NCI-H1048 (cell line): ENCODE data around the gene ITGB6.

Source experiments
- DNase-seq: peaks from one replicate; lab custom pipeline; 2025; lab: John Stamatoyannopoulos, UW

ITGB6 gene

DNA sequence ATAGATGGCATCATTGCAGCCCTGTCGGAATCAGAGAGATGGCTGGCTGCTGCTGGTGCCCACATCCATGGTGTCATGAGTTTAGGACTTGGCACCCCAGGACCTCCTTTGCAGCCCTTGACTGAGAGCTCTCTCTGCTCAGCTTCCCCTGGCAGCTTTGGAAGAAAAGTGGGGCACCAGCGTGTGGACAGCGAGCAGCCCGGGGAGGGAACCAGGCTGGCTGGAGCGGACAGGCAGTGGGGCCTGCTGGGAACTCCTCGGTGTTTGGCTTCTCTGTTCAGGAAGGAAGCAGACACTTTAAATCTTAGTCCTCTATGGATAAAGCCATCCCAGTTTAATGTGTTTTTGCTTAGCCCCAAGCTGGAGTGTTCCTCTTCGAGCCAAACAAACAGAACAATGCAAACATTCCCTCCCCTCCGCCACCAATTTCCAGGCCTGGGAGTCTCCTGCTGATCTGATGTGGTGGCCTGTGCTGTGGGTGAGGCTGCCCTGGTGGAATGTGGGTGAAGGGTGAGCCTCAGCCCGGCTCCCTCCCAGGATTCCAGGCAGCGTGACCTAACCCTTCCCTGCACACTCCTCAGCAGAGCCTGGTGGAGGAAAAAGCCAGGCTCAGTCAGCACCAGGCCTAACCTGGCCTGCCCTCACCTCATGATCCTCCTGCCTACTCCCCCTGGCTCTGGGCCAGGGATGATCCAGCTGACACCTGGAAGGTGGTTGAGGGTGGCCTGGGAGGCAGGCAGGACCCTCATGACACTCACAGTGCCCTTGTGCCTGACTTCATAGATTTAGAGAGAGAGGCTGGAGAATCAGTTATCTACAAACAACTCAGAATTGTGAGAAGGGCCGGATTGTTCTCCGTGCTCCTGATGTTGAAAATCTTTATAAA, 21.6 kb upstream of the ITGB6 start:
- DNase-seq: no peak

DNA sequence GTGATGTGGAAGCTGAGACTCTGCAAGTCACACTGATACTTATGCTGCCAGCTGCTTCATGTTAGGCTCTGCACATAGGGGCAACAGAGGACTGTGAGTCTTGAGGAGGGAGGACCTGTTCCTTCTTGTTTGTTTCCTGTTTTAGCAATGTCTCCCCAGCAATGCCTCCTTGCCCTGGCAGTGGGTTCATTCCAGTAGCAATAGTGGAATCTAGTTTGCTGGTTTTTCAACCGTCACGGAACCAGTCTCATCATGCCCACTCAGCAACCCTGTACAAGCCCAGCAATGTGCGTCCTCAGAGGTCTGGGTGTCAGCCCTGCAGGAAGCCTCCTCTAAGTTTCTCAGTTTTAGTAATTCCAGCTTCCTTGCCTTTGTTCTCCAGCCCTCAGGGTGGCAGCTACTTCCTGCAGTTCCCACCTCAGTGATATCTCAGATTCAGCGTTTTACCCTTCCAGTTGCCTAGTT, 20.5 kb upstream of the ITGB6 start:
- DNase-seq: no peak

DNA sequence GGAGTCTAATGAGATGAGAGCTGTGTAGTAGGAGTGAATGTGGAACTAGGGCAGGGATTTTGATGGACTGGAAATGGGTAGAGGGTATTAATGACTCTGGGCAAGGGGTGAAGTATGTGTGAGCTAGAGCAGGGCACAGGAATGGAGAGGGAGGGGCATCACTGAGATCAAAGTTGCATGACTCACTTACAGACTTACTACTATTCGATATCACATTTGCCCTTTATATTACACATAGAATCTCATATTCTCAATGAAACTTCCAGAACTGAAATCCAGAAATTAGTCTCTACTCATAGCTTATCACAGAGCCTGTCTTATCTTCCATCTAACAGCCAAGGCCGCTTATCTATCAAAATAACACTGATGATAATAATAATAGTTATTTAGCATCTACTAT, 20.0 kb upstream of the ITGB6 start:
- DNase-seq: no peak

DNA sequence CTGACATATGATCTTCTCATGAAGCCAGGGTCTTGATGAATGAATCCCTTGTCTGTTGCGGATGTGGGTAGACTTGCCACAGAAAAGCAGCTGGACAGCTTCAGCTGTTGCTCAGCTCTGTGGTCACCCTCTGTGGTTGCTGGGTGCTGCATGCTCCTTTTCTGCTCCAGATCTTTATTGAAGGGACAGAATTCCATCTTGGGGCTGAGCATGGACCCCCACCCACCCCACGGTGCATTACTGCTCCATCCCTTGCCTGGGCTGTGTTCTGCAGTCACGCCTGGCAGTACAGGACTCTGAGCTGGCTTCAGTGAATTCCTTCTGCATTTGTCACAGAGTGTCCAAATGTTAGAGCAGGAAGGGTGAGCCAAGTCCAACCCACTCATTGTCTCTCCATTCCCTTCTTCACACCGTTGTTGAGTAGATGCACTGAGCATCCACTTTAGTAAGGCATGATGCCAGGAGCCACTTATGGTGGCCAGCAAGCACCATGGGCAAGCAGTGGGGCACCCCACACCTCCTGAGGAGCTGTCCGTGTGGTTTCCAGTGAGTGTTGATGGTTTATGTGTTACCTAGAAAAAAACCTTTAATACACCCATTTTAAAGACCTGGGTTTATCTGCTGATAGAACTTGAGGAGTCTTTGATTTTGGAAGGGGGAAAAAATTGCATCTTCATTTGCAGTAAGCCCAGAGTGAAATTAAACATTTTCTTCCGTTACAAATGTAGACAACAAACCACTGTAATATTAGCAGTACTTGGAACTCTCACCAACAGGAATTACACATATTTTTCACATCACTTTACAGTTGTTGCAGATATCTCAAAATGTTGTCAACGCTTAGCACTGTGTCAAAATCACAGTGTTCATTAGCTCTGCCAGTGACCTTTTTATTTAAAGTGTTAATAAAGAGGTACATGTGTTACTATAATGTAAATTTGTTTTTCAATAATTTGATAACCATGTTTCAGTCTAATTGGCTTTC, 14.7 kb upstream of the ITGB6 start:
- no peak for DNase-seq

DNA sequence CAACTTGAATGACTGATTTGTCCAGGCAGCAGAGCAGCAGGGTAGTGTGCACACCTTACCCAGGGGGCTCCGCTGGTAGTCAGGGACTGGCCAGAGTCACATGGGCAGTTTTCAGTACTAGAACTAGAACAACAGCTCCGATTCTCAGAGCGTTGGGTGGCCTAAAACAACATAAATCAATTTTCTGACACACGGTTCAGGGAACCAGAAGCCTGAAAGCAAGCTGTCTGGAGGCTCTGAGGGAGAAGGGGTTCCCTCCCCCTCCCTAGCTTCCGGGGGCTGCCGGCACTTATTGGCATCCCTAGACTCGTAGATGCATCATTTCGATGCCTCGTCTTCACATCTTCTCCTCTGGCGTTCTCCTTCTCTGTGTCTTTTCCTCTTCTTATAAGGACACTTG, 13.4 kb upstream of the ITGB6 start:
- no peak for DNase-seq

DNA sequence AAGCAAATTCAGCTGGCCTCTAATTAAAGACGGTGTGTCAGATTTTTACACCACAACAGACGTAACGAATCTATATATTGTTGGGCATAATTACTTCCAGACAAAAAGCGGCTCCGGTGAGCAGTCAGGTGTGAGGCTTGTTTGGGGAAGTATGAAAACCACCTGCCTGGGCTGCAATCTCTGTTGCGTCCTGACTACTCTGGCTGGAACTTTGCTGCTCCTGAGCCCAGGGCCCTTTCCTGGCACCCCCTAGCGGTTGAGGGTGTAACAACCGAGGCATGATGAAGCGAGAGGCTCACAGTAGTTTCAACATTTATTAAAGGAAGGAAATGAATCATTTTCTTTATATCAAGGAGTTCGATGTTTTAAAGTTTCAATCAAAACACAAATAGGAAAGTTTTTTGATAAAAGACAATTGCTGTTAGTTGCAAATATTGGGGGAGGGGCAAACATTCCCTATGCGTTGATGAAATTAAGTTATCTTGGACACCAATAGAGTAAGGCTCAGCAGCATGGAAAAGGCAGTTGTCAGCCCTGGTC, 10.6 kb upstream of the ITGB6 start:
- DNase-seq: peak; percentile 18

DNA sequence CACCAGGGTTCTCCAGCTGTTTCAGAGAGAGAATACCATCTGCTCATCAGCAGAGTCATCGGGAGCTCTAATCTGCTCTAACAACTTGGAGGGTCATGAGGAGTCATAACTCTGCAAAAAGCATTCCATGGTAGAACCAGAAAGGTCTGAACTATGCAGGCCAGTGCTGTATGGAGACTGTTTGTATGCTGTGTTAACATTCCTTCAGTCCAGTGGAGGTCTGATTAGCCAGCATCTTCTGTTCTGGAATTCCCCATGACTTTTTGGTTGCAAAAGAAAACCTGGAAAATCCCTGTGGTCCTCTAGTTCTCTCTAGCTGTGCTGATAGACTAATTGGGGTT, 9.4 kb upstream of the ITGB6 start:
- DNase-seq: no peak

DNA sequence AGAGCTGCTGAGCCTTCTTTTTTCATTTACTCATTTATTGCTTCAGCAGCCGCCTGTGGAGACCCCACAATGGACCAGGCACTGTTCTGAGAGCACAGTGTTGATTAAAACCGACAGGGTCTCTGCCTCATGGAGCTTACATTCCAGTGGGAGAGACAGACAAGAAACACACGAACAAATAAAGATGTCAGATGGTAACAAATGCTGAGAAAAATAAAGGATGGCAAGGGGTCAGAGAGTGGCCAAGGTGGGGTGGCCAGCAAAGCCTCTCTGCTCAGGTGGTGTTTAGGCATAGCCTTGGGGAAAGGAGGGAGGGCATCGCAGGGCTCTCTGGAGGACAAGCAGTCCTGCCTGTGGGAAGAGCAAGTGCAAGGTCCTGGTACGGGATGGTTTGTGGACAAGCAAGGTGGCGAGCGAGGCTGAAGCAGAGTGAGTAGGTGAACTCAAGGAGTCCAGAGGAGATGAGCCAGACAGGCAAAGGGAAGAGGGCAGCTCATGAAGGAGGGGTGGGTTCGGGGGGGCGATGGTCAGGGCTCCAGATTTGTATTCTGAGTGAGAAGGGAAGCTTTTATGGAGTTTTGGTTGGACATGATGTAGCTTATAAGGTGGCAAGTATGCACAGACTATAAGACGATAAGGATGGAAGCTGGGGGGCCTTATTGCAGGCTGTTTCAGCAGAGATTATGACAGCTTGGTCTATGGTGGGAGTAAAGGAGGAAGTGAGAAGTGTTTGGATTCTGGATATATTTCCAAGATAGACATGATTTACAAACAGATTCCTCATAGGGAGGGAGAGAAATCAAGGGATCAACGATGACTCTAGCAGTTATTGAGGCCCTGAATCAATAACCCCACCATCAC, 8.8 kb upstream of the ITGB6 start:
- no peak for DNase-seq

DNA sequence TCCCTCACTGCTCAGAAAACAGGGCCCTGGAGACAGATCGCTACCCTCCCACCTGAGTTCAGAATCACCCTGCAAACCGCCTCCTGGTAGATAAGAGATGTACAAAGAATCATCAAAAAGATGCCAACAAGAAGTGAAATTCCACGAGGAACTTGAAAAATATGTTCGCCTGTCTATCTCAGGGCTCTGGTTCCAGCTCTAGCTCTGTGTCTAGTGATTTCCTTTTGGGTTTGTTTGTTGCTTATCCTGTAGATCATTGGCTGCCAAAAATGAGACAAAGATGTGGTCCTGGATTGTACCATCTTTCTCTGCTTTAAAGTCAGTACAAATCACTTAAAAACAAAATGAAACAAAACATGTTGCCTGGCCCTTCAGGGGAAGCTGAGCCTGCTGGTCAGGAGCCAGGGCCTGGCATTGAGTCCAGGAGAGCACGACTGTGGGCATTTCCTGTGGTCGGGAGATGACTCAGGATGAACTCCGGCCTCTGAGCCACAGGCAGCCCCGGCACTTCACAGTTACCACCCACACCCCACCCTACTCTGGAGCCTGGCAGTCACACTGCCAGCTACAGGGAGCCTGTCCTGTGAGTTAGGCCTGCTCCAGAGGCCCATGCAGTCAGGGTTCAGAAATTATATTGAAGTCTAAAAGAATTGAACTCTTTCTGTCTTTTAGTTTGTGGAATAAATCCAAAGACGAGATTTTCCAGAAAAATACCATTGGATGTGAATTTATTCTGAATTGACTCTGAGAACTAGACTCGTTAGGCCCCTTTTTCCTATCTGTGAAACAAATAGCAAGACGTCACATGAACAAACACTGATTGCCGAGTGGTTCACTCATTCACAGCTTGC, 8.0 kb upstream of the ITGB6 start:
- DNase-seq: no peak

DNA sequence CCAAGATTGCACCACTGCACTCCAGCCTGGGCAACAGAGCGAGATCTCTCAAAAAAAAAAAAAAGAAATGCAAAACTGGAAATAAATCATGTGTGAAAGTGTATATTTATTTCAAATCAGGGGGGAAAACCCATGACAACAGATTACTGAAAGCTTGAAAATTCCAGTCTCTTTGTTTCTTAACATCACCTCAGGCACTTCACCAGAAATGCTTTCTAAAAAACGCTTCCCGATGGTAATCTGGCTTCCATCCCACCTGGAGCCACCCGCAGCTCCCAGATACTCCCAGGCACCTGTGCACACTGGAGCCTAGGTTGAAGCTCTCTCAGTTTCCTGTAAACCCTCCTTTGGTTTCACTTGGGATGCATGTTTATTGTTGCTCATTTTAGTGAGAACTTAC, 7.2 kb upstream of the ITGB6 start:
- no peak for DNase-seq

DNA sequence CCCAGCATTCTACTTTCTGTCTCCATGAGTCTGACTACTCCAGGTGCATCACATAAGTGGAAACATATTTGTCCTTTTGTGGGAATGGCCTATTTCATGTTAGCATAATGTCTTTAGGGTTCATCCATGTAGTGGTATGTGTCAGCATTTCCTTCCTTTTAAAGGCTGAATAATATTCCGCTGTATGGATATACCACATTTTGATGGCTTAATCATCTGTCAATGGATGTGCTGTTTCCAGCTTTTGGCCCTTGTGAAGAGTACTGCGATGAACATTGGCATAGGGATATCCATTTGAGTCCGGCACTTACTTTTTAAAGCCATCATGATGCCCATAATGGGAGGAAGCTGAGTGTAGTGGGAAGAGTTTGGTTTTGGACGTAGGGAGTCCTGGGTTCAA, 6.4 kb upstream of the ITGB6 start:
- no peak for DNase-seq

DNA sequence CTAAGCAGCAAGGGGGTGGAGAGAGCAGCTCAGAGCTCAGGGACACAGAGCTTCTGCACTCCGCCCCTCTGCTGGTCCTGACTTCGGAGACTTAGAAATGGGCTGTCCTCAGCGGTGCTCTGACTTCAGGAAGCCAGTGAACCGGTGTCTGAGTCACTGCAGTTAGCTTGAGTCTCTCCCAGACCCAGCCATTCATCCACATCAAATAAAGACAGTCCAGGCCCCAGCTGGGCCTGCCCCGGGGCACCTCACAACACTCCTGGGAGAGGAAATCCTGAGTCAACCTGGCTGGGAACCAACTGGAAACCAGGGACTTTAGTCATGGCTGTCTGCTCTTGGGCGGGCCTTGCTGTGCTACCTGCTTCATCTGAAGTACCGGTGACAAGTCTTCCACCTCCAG, 5.4 kb upstream of the ITGB6 start:
- no peak for DNase-seq

DNA sequence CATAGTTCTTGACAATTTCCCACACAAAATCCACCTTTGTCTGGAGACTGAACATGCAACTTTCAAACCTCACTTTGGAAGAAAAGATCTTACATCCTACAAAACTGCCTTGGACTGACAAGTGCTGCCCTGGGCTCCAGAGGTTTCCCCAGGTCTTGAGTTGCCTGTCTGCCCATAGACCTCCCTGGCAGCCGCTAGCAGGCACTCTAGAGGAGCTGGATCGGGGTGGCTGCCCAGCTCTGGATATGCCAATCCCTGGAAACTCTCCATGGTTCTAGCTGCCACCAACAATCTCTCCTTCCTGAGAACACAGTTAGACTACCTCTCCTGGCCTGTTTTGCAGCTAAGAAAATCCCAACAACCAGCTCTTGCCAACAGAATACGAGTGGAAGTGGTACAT, 3.4 kb upstream of the ITGB6 start:
- DNase-seq: no peak

DNA sequence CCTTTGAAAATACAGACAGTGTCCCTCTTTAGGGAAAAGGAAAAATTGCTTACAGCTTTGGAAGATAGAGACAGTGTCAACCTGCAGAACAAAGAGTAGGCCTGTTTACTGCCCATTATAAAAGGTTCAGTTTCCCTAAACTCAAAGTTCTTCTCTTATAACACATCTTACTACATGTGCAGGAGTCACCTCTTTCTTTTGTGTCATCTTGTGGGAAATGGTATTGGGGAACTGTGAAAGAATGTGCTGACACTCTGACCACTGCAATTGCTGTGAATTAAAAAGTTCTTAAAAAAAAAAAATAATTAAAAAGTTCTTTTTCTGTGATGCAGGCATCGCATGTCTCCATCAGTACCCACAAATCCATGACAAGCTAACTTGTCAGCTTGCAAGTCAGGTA, 2.9 kb upstream of the ITGB6 start:
- DNase-seq: no peak

DNA sequence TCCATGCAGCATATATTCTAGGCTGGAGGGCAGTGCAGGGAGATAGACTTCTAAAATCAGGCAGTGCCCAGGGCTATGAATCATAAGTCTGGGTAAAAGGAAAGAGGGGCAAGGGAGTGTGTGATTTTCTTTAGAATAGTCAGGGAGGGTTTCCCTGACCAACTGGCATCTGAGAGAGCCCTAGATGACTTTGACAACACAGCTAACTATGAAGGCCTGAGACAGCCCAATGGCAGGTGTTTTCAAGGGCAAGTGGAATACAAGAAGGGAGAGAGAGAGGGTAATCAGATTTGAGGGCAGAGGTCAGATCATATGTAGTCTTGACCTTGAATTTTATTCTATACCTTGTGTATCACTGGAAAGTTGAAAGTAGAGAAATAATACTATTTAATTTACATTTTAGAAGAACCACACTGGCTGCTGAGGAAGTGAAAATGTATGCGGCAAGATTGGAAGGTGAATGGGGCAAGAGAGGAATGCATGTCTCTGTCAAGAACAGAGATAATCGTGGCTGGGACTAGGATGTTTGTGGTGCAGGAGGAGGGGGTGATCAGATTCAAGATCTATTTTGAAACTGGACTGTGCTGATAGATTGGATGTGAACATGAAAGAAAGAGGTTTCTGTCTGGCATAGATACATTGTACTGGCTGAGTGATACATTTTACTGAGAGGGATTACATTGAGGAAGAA, 1.9 kb upstream of the ITGB6 start:
- DNase-seq: no peak

DNA sequence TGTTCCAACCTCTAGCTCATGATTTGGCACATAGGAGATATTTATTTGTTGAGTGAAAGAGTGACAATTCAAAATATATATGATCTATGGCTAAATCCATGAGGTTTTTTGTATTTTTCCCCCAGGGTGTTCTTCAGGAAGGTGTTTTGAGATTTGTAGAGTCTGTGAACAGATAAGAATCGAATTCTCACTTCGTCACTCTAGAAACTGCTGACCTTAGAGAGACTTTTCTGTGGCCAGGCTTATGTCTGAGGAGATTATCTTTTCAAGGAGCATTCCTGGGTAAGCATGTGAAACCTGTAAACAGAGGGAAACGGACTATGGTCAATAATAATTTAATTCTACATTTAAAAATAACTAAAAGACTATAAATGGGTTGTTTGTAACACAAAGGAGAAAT, 849 bp upstream of the ITGB6 start:
- DNase-seq: no peak

DNA sequence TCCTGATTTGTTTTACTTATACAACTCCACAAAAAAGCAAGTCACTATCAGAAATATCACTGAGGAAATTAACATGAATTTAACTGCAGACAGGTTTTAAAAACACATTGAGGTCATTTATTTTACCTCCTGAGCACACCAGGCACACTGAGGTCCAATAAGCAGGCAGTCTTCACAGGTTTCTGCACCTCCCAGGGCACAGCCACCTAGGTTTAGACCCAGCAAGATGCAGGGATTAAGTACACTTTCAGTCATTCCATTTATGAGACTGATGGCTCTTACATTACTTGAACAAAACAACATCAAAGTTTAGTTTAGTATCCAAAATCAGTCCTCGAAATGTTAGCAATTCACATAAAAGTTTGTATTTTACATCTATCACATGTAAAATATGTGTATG, 1.0 kb downstream of the ITGB6 start:
- no peak for DNase-seq

DNA sequence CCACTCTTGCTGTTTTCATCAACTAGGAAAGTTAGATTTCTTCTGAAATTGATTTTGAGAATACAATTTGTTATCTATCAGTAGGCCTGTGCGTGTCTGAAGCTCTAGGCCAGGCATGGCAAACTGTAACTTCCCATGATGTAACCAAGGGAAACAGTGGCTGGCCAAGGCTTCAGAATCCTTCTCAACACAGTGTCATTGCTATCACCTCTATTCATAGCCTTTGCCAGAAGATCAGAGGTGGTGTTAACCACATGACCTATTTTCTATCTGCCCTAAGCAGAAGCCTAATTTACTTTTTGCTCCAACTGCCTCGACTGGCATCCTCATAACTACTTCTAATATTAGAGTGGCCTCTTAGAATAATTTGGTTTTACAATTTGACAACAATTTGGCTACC, 2.5 kb downstream of the ITGB6 start:
- no peak for DNase-seq

DNA sequence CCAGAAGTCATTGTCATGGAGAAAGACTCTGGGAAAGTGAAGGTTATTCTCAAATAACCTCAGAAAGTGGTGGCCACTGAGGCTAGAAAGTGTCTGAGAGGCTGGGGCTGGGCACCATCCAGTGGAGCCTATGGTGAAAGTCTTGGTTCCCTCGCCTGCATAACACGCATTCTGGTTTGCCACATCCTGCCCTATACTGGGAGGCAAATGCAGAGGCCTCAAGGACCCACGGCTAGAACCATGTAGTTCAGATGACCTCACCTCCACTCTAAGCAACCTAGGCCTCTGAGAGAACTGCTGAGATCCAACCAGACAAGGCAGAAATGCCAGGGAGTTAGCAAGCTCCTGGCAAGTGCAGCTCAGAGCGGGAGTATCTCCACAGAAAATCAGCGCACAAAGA, 5.1 kb downstream of the ITGB6 start:
- DNase-seq: no peak

DNA sequence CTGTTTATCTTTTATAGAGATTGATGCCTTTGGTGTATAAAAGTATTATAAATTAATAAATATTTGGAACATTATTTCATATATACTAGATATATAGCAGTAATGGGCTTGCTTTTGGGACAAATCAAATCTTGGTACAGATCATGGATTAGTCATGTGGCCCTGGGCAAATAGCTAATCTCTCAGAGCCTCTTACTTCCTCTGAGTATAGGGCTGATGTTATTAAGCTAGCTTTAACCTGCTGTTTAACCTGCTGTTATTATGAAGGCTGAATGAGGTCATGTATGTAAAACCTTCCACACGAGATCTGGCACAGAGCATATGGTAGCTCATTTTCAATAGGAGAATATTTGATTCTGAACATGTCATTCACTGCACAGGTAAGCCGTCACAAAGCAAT, 5.7 kb downstream of the ITGB6 start:
- no peak for DNase-seq
